Mesendoderm (in vitro differentiated cells): Measurements from ENCODE around the gene CXCL3.

ENCODE experiments used
- DNase-seq: peaks from one replicate; pipeline ENCODE4 v3.0.0; 2013
- H2AK5ac ChIP-seq: 2 replicates; pipeline ENCODE4 v1.6.1; 2013; ENCODE audit warnings: low read length, inconsistent platforms
- H2BK120ac ChIP-seq: 2 replicates; pipeline ENCODE4 v1.6.1; 2013; ENCODE audit warnings: low read depth, mild to moderate bottlenecking, low read length, moderate library complexity, mixed read lengths
- H2BK15ac ChIP-seq: replicated peaks from 2 replicates; pipeline ENCODE4 v1.6.1; 2013; ENCODE audit warnings: low read depth, mild to moderate bottlenecking, moderate library complexity
- H2BK5ac ChIP-seq: 2 replicates; pipeline ENCODE4 v1.6.1; 2013; ENCODE audit warnings: low read length, inconsistent platforms
- H3K18ac ChIP-seq: 2 replicates; pipeline ENCODE4 v1.6.1; 2013; ENCODE audit warnings: mild to moderate bottlenecking, low read length, mixed read lengths
- H3K23ac ChIP-seq: one replicate; pipeline ENCODE4 v1.6.1; 2013; ENCODE audit warnings: low read length
- H3K27ac ChIP-seq: 2 replicates; pipeline ENCODE4 v1.5.1; 2013; ENCODE audit warnings: low read depth, mild to moderate bottlenecking, inconsistent platforms, low read length, moderate library complexity
- H3K27me3 ChIP-seq: 2 replicates; pipeline ENCODE4 v1.6.1; 2013; ENCODE audit warnings: low read length, control low read depth, mild to moderate bottlenecking, inconsistent platforms; ENCODE audit not compliant: insufficient read depth, poor library complexity
- H3K36me3 ChIP-seq: 2 replicates; pipeline ENCODE4 v1.6.1; 2013; ENCODE audit warnings: low read length, inconsistent platforms; ENCODE audit not compliant: control insufficient read depth, insufficient read depth
- H3K4ac ChIP-seq: one replicate; pipeline ENCODE4 v1.6.1; 2013; ENCODE audit warnings: low read depth, mild to moderate bottlenecking, low read length, moderate library complexity
- H3K4me1 ChIP-seq: 2 replicates; pipeline ENCODE4 v1.6.1; 2013; ENCODE audit warnings: low read depth, low read length, inconsistent platforms; ENCODE audit not compliant: control insufficient read depth
- H3K4me2 ChIP-seq: 2 replicates; pipeline ENCODE4 v1.6.1; 2013; ENCODE audit warnings: low read length
- H3K4me3 ChIP-seq: 2 replicates; pipeline ENCODE4 v1.5.1; 2013; ENCODE audit warnings: mild to moderate bottlenecking, low read length
- H3K56ac ChIP-seq: one replicate; pipeline ENCODE4 v1.6.1; 2013; ENCODE audit warnings: low read length
- H3K79me1 ChIP-seq: 2 replicates; pipeline ENCODE4 v1.6.1; 2013; ENCODE audit warnings: low read length, inconsistent platforms
- H3K79me2 ChIP-seq: 2 replicates; pipeline ENCODE4 v1.6.1; 2013; ENCODE audit warnings: mild to moderate bottlenecking, low read length; ENCODE audit not compliant: control insufficient read depth, insufficient read depth
- H3K9ac ChIP-seq: 2 replicates; pipeline ENCODE4 v1.6.1; 2013; ENCODE audit warnings: low read length, inconsistent platforms
- H4K5ac ChIP-seq: one replicate; pipeline ENCODE4 v1.6.1; 2013; ENCODE audit warnings: low read length
- H4K8ac ChIP-seq: one replicate; pipeline ENCODE4 v1.6.1; 2013; ENCODE audit warnings: low read depth, mild to moderate bottlenecking, control low read depth, low read length, moderate library complexity
- WGBS: extraction: QIAGEN DNeasy Blood & Tissue Kit; methylation state at CpG from one replicate; pipeline ENCODE4 v1.1.7; 2013; ENCODE audit warnings: low lambda C conversion rate, missing lambda C conversion rate; ENCODE audit not compliant: insufficient coverage; ENCODE audit errors: extremely low coverage; 5-methylcytosine and 5-hydroxymethylcytosine counted together

Gene CXCL3

DNA sequence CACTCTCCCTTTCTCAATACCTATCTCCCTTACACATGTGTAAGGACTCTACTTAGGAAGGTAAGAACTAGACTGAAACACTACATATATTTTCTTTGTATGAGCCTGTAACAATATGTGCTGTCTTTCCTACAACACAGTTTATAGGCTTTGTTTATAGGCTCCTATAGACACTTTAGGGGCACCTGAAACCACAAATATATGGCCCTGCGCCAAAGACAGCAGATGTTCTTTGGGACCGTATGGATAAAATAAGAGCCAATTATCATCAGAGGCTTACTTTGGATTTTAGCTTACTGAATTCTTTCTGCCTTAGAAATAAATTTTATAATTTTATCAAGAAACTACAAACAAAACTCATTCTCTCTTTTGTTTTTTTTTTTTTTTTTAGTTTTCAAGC lies 16.6 kb upstream of the CXCL3 start:
- no peak overlapping the region for H3K56ac ChIP-seq
- H2AK5ac ChIP-seq = no peak overlapping the region
- WGBS = no CpG with 5 or more reads among the region's 2 CpGs

DNA sequence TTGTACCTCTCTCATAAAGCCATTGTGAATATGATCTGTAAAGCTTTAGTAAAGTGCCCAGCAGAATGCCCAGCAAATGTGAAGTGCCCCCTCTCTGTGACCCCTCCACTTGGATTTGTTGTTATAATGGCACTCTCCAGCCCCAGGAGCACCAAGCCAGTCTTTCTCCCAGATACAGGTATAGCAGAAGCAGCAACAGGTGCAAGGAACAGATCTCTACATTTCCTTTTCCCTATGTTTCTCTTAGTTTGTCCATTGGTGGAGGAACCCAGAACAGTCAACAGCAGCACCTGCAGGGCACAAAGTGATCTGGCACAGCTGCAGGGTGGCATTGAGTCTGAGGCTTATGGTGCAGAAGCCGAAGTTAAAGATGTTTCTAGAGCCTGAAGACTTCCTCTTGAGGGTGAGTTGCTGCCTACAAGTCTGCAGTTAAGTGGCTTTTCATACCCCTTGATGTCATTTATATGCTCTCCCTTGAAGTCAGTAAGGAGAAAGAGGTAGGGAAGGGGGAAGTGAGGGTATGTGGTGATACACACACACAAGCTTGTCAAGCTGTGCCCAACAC lies 16.1 kb upstream of the CXCL3 start:
- no CpG with 5 or more reads among the region's 1 CpG for WGBS
- no peak overlapping the region for H3K56ac ChIP-seq
- DNase-seq = no peak
- H3K9ac ChIP-seq = no peak overlapping the region
- no peak overlapping the region for H3K4ac ChIP-seq
- H2AK5ac ChIP-seq = no peak overlapping the region
- H3K4me1 ChIP-seq = no peaks in the 10 kb centered on the region
- no peak overlapping the region for H3K18ac ChIP-seq
- no peaks in the 10 kb centered on the region for H3K79me2 ChIP-seq
- no peak overlapping the region for H4K8ac ChIP-seq
- no peak overlapping the region for H4K5ac ChIP-seq
- no peak overlapping the region for H3K27ac ChIP-seq
- H2BK15ac ChIP-seq = no peak overlapping the region
- no peaks in the 10 kb centered on the region for H3K36me3 ChIP-seq
- H3K4me2 ChIP-seq = no peak overlapping the region
- H2BK5ac ChIP-seq = no peak overlapping the region
- no peak overlapping the region for H3K4me3 ChIP-seq
- H2BK120ac ChIP-seq = no peak overlapping the region
- no peaks in the 10 kb centered on the region for H3K79me1 ChIP-seq
- H3K27me3 ChIP-seq = no peaks in the 10 kb centered on the region
- no peak overlapping the region for H3K23ac ChIP-seq

More for the DNA sequence above, 16.6 kb upstream of the CXCL3 start:
- no peaks in the 10 kb centered on the region for H3K79me2 ChIP-seq
- H4K8ac ChIP-seq = no peak overlapping the region
- H3K9ac ChIP-seq = no peak overlapping the region
- no peak overlapping the region for H2BK120ac ChIP-seq
- no peaks in the 10 kb centered on the region for H3K4me1 ChIP-seq
- no peak overlapping the region for H2BK15ac ChIP-seq
- no peaks in the 10 kb centered on the region for H3K27me3 ChIP-seq
- H3K4me2 ChIP-seq = no peak overlapping the region
- no peak overlapping the region for H3K23ac ChIP-seq
- H2BK5ac ChIP-seq = no peak overlapping the region
- H3K4ac ChIP-seq = no peak overlapping the region
- no peaks in the 10 kb centered on the region for H3K79me1 ChIP-seq
- no peak for DNase-seq
- no peak overlapping the region for H3K4me3 ChIP-seq
- H4K5ac ChIP-seq = no peak overlapping the region
- H3K27ac ChIP-seq = no peak overlapping the region
- no peak overlapping the region for H3K18ac ChIP-seq
- no peaks in the 10 kb centered on the region for H3K36me3 ChIP-seq

DNA sequence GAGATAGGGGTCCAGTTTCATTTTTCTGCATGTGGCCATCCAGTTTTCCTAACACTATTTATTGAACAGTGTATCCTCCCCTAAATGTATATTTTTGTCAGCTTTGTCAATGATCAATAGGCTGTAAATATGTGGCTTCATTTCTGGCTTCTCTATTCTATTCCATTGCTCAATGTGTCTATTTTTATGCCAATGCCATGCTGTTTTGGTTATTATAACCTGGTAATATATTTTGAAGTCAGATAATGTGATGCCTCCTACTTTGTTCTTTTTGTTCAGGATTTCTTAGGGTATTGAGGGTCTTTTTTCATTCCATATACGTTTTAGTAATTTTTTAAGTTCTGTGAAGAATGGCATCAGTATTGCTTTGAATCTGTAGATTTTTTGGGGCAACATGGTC lies 8.7 kb upstream of the CXCL3 start:
- Histone ChIP-seq H3K36me3 (no peaks in the 10 kb centered on the region), H3K79me1 (no peaks in the 10 kb centered on the region), H3K4me2 (no peak overlapping the region), H3K4me1 (no peaks in the 10 kb centered on the region), H3K79me2 (no peaks in the 10 kb centered on the region), H4K8ac (no peak overlapping the region), H2BK5ac (no peak overlapping the region), H3K56ac (no peak overlapping the region), H3K27ac (no peak overlapping the region), H3K9ac (no peak overlapping the region), H3K4me3 (no peak overlapping the region), H3K27me3 (no peaks in the 10 kb centered on the region), H2BK120ac (no peak overlapping the region), H4K5ac (no peak overlapping the region), H2AK5ac (no peak overlapping the region), H3K18ac (no peak overlapping the region), H3K23ac (no peak overlapping the region), H2BK15ac (no peak overlapping the region), H3K4ac (no peak overlapping the region)
- no peak for DNase-seq
- WGBS = no CpG with 5 or more reads among the region's 1 CpG

DNA sequence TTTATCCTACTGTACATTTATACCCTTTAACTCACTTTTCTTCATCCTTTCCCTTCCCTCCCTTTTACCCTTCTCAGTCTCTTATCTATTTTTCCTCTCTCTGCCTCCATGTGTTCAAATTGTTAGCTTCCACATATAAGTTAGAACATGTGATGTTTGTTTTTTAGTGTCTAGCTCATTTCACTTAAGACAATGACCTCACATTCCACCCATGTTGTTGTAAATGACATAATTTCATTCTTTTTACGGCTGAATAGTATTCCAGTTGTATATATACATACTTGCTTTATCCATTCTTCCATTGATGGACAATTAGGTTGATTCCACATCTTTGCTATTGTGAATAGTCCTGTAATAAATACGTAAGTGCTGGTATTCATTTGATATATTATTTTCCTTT lies 7.3 kb upstream of the CXCL3 start:
- no peak overlapping the region for H3K4ac ChIP-seq
- no peak for DNase-seq
- no peaks in the 10 kb centered on the region for H3K36me3 ChIP-seq
- H2BK5ac ChIP-seq = no peak overlapping the region
- no peak overlapping the region for H3K18ac ChIP-seq
- no peak overlapping the region for H3K23ac ChIP-seq
- no peaks in the 10 kb centered on the region for H3K4me1 ChIP-seq
- no peak overlapping the region for H2BK15ac ChIP-seq
- H2AK5ac ChIP-seq = no peak overlapping the region
- no peak overlapping the region for H3K4me3 ChIP-seq
- no peaks in the 10 kb centered on the region for H3K27me3 ChIP-seq
- no peak overlapping the region for H3K4me2 ChIP-seq
- no peak overlapping the region for H4K5ac ChIP-seq
- H3K79me2 ChIP-seq = no peaks in the 10 kb centered on the region
- H4K8ac ChIP-seq = no peak overlapping the region
- no peaks in the 10 kb centered on the region for H3K79me1 ChIP-seq
- WGBS = no CpG with 5 or more reads among the region's 2 CpGs
- H2BK120ac ChIP-seq = no peak overlapping the region
- no peak overlapping the region for H3K9ac ChIP-seq
- no peak overlapping the region for H3K56ac ChIP-seq
- H3K27ac ChIP-seq = no peak overlapping the region

DNA sequence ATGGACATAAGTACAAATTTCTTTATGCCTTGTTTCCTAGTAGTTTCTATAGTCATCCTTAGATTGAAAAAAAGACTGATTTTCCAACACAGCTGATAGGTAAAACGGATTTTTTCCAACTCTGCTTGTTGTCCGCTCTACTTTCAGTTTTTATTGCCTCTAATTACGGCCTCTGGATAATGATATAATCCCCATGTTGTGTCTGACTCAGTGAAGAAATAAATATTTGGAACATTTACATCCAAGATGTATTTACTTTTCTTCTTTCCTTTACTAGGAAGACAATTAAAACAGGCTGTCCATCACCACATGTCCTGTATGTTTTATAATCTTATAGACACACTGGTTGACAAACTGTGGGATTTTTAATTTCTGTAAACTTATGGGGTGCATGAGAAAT lies 6.8 kb upstream of the CXCL3 start:
- Histone ChIP-seq H3K18ac (no peak overlapping the region), H2BK5ac (no peak overlapping the region), H3K56ac (no peak overlapping the region), H3K27me3 (no peaks in the 10 kb centered on the region), H3K27ac (no peak overlapping the region), H3K4me3 (no peak overlapping the region), H2AK5ac (no peak overlapping the region), H2BK15ac (no peak overlapping the region), H3K36me3 (no peaks in the 10 kb centered on the region), H2BK120ac (no peak overlapping the region), H4K5ac (no peak overlapping the region), H3K4me1 (no peaks in the 10 kb centered on the region), H3K4ac (no peak overlapping the region), H3K9ac (no peak overlapping the region), H3K79me1 (no peaks in the 10 kb centered on the region), H3K79me2 (no peaks in the 10 kb centered on the region), H4K8ac (no peak overlapping the region), H3K4me2 (no peak overlapping the region), H3K23ac (no peak overlapping the region)
- WGBS = no CpG with 5 or more reads among the region's 3 CpGs
- DNase-seq = no peak

DNA sequence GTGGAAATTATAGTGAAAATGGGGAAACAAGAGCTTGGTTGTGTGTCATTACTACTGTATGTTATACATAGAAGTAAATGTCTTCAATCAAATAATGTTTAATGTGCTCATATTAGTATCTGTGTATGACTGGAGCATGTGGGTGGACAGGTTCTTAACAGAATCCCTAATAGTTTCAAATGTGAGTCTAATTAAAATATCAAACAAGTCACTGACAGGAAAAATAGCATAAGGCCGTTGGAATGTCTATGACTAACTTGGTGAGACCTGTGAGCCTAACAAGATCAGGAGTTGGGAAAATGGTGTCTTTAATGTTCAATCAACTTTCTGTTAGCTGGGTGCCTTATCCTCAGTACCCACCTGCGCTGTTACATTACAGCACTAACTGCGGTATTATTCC lies 6.2 kb upstream of the CXCL3 start:
- H3K27ac ChIP-seq = no peak overlapping the region
- no peak overlapping the region for H4K5ac ChIP-seq
- H3K4me1 ChIP-seq = no peaks in the 10 kb centered on the region
- no CpG with 5 or more reads among the region's 3 CpGs for WGBS
- H3K56ac ChIP-seq = no peak overlapping the region
- H2BK5ac ChIP-seq = no peak overlapping the region
- H3K9ac ChIP-seq = no peak overlapping the region
- H4K8ac ChIP-seq = no peak overlapping the region
- no peak for DNase-seq
- H3K79me1 ChIP-seq = no peaks in the 10 kb centered on the region
- H2BK15ac ChIP-seq = no peak overlapping the region
- H3K4me2 ChIP-seq = no peak overlapping the region
- no peaks in the 10 kb centered on the region for H3K79me2 ChIP-seq
- H3K27me3 ChIP-seq = no peaks in the 10 kb centered on the region
- H3K4ac ChIP-seq = no peak overlapping the region
- H2BK120ac ChIP-seq = no peak overlapping the region
- H3K18ac ChIP-seq = no peak overlapping the region
- H3K23ac ChIP-seq = no peak overlapping the region
- H3K4me3 ChIP-seq = no peak overlapping the region
- no peak overlapping the region for H2AK5ac ChIP-seq
- H3K36me3 ChIP-seq = no peaks in the 10 kb centered on the region
